GM12864 (cell line): ENCODE data around the gene GPR12.
A peak's percentile ranks its signal among the peaks of the same experiment; 100 is the strongest.

Source experiments
- DNase-seq: peaks from one replicate; pipeline ENCODE4 v3.0.0-alpha.2; 2011; ENCODE audit warnings: low read depth
- H3K4me3 ChIP-seq: 2 replicates; pipeline ENCODE4 v1.5.1; 2011; ENCODE audit warnings: mild to moderate bottlenecking, low read depth, low read length, control low read depth
- CTCF ChIP-seq: IDR thresholded peaks from 2 replicates; pipeline ENCODE4 v1.5.1; 2011; ENCODE audit warnings: low read depth, mild to moderate bottlenecking, moderate library complexity, low read length, control low read depth, inconsistent platforms; ENCODE audit errors: missing control alignments

The GPR12 gene

DNA sequence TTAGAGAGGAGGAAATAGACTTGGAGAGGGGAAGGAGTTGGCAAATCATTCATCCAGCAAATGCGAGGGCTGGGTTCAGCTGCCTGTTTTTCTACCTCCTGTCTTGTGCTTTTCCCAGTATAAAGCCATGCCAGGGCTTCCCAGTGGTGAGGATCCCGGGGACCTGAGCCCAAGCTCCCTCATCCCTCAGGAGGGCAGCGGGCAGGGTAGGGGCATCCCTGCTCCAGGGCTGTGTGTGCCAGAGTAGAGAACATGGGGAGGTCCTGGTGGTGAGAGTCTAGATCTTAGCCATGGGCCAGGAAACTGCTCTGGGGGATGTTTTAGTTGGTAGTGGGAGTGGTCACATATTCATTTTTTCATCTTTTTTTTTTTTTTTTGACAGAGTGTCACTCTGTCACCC is 43.6 kb downstream of the GPR12 start:
- H3K4me3 ChIP-seq: no peak overlapping the region
- no peak for TF ChIP-seq CTCF
- DNase-seq: no peak

DNA sequence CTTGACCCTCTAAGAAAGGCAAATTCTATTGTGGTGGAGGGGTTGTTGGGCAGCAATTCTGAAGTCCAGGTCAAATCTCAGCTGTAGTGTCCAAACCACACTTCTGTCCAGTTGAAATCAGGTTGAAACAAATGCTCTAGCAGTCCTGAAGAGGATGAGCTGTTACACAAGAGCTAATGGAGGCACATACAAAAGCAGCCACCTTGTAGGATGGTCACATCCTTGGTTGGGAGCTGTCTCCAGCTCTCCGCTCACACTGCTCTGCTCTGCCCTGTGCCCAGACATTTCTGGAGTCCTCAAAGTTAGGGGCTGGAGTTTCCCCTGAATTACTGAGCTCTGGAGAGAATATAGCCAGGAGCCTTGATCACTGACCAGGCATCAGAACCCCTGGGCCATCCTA is 47.2 kb downstream of the GPR12 start:
- no peak for DNase-seq
- TF ChIP-seq CTCF: no peak
- no peak overlapping the region for H3K4me3 ChIP-seq

DNA sequence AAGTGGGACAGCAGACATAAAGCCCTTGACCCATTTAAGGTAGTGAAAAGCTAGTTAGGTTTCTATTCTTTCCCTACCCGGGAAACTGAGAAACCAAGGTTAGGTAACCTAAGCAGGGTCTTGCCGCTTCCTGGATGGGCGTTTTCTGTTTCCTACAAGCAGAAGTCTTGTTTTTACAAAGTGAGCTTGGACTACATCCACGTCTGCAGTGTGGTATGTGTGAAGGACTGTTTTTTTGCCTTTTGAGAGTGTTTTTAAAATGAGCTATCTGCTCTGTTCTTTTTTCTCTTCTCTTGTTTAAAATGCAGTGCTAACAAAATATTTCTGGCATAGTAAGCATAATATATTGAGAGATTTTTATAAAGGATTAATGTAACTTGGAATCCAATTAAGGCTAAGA is 49.4 kb downstream of the GPR12 start:
- no peak for DNase-seq
- TF ChIP-seq CTCF: no peak
- no peak overlapping the region for H3K4me3 ChIP-seq

- no peak overlapping the region for H3K4me3 ChIP-seq
- TF ChIP-seq CTCF: no peak
- DNase-seq: no peak
These were observed 50.4 kb downstream of the GPR12 start for GRCh38 chr13:26710166-26710565.

- DNase-seq: no peak
- TF ChIP-seq CTCF: no peak
- no peak overlapping the region for H3K4me3 ChIP-seq
These were observed 51.1 kb downstream of the GPR12 start for GRCh38 chr13:26709461-26709860.

GRCh38 chr13:26708007-26708297 is 52.6 kb downstream of the GPR12 start:
- DNase-seq: no peak
- no peak for TF ChIP-seq CTCF
- no peak overlapping the region for H3K4me3 ChIP-seq

DNA sequence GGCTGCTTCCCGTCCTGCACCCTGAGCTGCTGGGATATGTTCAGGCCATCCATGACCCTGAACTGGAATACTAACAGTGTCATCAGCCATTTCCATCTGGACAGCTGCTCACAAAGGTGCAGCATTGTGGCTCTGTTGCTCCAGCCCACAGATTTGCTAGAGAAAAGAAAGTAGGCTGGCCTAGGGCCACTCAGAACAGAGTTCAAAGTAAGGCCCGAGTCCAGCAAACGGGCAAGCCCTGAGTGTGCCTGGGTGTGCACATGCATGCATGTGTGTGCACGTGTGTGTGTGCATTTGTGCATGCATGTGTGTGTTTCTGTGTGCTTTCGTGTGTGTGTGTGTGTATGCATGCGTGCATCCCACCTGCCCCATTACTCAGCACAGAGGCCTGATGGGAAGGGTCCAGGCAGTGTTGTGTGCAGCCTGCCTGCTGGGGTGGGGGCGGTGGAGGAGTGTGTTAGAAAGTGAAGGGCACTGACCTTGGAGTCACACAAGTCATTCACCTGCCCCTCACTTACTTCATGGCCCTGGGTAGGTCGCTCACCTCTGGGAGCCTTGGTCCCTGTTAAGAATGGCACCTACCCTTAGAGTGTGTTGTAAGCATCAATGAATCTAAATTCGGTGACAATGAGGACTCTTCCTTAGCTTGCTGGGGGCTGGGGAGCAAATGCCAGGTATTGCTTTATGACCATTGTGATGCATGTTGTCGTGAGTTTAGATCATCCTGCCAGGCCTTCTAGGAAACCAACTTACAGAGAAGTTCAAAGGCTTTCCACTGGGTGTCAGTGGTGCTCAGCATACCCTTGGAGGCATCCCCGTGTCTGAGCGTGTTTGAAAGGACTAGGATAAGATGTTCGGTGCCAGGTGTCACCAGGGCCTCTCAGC is 53.2 kb downstream of the GPR12 start:
- no peak for DNase-seq
- TF ChIP-seq CTCF: peak; percentile 77
- H3K4me3 ChIP-seq: no peak overlapping the region
